Right atrium auricular region (tissue), 2 donors: ENCODE data around the gene SERPINA10. TPM values are rescaled to one million over a fixed set of nuclear protein-coding genes. Genes with fewer than 3 reads are reported as not detected.
A peak's percentile ranks its signal among the peaks of the same experiment; 100 is the strongest.

ENCODE experiments used
- DNase-seq: peaks from one replicate; pipeline ENCODE4 v3.0.0-alpha.2; 2019; ENCODE audit warnings: low spot score
- H3K27ac ChIP-seq, 2 donors: fragments of 200-600 bp; sonication (generic); 1 replicate in 1 of 2; 2 replicates in 1 of 2; pipeline ENCODE4 v1.5.1; 2016 to 2019
- H3K27me3 ChIP-seq, 2 donors: fragments of 200-600 bp; sonication (generic); one replicate each; pipeline versions ENCODE4 v1.5.1 to v1.6.0; 2017 to 2019
- H3K36me3 ChIP-seq: fragments of 200-600 bp; sonication (generic); one replicate; pipeline ENCODE4 v1.5.1; 2016
- H3K4me1 ChIP-seq, 2 donors: fragments of 200-600 bp; sonication (generic); one replicate each; pipeline versions ENCODE4 v1.5.1 to v1.6.0; 2017 to 2019
- H3K4me3 ChIP-seq, 2 donors: fragments of 200-600 bp; sonication (generic); 1 replicate in 1 of 2; 2 replicates in 1 of 2; pipeline ENCODE4 v1.5.1; 2017 to 2019; ENCODE audit warnings: mild to moderate bottlenecking in 1 of 2, moderate library complexity in 1 of 2
- H3K9me3 ChIP-seq, 2 donors: fragments of 200-600 bp; sonication (generic); one replicate each; pipeline ENCODE4 v1.5.1; 2019
- CTCF ChIP-seq, 2 donors: fragments of 200-600 bp; sonication (generic); IDR thresholded peaks; one replicate each; pipeline ENCODE4 v1.5.1; 2019; ENCODE audit warnings: antibody characterized with exemption in 2 of 2
- total RNA-seq, 2 donors: library from RNA; depleted of rRNA; stranded (reverse); fragments of >200 nt; gene quantifications; one replicate each; pipeline ENCODE4 v1.1.0, GENCODE V29; 2016

SERPINA10 gene
- total RNA-seq, 2 donors from 2014 or later: not detected

DNA sequence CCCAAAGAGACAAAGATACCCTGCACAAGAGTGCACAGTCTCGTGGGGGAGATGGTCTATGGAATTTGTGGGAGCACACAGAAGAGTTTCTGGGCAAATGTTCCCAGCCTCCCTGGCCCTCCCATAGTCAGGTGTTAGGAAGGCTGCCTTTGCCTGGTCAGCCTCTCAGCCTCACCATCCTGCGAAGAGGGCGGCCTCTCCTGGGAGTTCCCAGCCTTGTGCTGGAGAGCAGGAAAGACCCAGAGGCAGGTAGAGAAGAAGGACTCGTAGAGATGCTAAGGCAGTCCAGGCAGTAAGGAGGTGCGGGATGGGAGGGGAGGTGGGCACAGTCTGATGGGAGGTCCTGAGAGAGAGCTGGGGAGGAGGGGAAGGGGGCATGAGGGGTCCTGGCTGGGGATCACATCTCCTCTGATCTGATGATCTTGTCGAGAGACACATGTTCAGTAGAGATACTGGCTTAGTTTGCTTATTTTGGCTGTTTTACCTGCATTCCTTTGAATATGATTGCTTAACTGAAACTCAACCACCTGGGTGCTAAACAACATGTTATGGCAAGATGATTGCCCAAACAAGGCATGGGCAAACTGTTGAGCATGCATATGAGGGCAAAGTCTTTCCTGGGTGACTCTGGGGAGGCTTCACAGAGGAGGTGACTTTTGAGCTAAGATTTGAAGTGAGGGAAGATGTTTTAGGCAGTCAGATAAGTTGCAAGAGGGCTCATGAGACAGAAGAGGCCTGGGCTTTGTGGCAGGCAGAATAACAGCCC lies 19.6 kb upstream of the SERPINA10 start:
- H3K27ac ChIP-seq: no peak overlapping the region
- DNase-seq: no peak
- no peak for TF ChIP-seq CTCF (IDR thresholded peaks at IDR 0.05)
- H3K4me1 ChIP-seq: peaks cover 0 to 8% of the 10 kb centered on the region in 2 donors
- peaks cover 0 to 4% of the 10 kb centered on the region in 2 donors for H3K9me3 ChIP-seq
- H3K36me3 ChIP-seq: no peaks in the 10 kb centered on the region
- no peak overlapping the region for H3K4me3 ChIP-seq
- H3K27me3 ChIP-seq: no peaks in the 10 kb centered on the region

DNA sequence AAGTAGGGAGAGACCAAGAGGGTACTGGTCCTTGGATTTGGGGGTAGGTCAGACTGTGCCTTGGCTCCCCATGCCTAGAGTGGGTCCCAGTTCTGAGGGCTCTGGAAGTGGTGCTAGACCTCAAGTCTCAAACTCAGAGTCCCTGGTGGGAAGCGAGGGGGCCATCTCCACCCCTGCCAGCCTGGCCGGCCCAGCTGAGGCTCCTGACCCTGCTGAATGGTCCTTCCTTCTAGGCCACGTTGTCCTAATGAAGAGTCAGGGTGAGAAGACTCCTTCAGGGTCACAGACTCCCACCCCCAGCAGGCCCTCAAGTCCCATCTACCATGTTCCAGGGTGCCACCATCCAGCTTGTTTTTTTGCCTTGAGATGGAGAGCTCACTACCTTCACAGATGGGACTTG lies 17.2 kb upstream of the SERPINA10 start:
- Histone ChIP-seq H3K27ac (no peak overlapping the region), H3K9me3 (peaks cover 0 to 10% of the 10 kb centered on the region in 2 donors), H3K4me1 (no peaks in the 10 kb centered on the region), H3K27me3 (no peaks in the 10 kb centered on the region), H3K36me3 (no peaks in the 10 kb centered on the region), H3K4me3 (no peak overlapping the region)
- peak; percentile 42 for DNase-seq
- no peak for TF ChIP-seq CTCF (IDR thresholded peaks at IDR 0.05)

DNA sequence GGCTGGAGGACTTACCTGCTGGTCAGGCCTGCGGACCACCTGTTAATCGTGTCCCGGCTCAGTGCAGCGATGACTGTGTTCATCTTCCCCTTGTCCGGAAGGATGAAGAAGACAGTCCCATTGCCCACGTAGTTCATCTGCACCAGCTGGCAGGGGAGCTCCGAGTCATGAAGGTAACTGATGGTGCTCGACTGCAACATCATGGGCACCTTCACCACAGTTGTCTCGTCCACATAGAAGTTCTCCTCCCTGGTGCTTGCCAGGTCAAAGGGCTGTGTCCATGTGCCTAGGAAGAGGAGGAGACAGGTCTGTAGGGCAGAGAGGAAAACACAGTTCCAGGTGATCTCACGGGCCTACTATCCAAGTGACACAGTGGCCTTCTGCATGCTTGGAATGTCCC lies 16.7 kb upstream of the SERPINA10 start:
- DNase-seq: no peak
- Histone ChIP-seq H3K9me3 (peaks cover 0 to 10% of the 10 kb centered on the region in 2 donors), H3K27ac (no peak overlapping the region), H3K4me1 (no peaks in the 10 kb centered on the region), H3K36me3 (no peaks in the 10 kb centered on the region), H3K27me3 (no peaks in the 10 kb centered on the region), H3K4me3 (no peak overlapping the region)
- no peak for TF ChIP-seq CTCF (IDR thresholded peaks at IDR 0.05)

GRCh38 chr14:94307410-94307992 lies 14.4 kb upstream of the SERPINA10 start:
- no peak for DNase-seq
- Histone ChIP-seq H3K4me3 (no peak overlapping the region), H3K27me3 (no peaks in the 10 kb centered on the region), H3K4me1 (no peaks in the 10 kb centered on the region), H3K27ac (no peak overlapping the region), H3K9me3 (peaks cover 0 to 10% of the 10 kb centered on the region in 2 donors), H3K36me3 (no peaks in the 10 kb centered on the region)
- peak in 1 of 2 donors; percentile 16 for TF ChIP-seq CTCF (IDR thresholded peaks at IDR 0.05)

DNA sequence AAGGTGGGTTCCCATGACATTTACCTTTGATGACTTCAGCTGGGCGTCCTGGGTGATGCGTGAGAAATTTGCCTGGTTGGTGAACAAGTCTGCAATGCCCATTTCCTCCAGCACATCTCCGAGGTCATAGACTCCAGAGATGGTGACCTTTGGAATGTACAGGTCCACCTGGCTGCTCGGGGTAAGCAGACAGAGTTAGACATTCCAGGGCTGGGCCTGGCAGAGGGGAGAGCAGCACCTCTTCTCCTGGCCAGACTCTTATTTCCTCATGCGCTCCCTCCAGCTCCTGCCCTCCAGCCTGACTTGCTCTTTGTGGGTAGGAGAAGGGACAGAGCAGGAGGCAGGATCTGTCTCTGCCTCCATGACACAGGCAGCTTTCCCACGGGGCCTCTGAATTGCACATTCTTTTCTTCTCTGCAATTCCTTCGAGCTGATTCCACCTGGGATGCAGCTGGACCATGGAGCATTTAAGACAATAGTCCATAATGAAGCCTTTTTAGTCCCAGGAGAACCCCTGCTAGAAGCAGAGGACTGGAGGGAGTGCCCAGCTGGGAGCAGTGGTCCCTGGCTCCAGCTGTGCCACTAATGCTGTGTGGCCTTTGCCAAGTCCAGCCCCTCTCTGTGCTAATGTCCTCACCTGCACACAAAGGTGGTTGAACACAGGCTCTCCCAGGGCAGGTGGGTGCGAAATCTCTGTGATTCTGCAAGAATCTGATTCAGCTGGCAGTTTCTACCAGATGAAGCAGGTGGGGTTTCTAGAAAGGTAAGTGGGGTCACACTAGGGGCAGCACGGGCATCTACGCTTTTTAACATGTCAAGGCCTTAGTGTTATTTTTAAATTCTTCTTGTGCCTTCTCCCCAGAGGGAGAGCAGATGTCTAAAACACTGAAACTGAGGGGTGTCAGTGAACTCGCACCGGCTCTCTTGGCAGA lies 13.2 kb upstream of the SERPINA10 start:
- TF ChIP-seq CTCF (IDR thresholded peaks at IDR 0.05): no peak
- Histone ChIP-seq H3K27ac (no peak overlapping the region), H3K36me3 (no peaks in the 10 kb centered on the region), H3K4me3 (no peak overlapping the region), H3K9me3 (peaks cover 0 to 10% of the 10 kb centered on the region in 2 donors), H3K4me1 (no peaks in the 10 kb centered on the region), H3K27me3 (no peaks in the 10 kb centered on the region)
- DNase-seq: peak; percentile 38
